Forelimb muscle (tissue), 1 donor: ENCODE results near the gene TSNAXIP1. TPM values are rescaled to one million over a fixed set of nuclear protein-coding genes. Genes with fewer than 3 reads are reported as not detected.

Experiments
- DNase-seq: peaks from one replicate; pipeline ENCODE4 v3.0.0-alpha.2; 2013; ENCODE audit warnings: low read depth
- polyA plus RNA-seq: library from polyadenylated mRNA; unstranded; fragments of 120-200 nt; gene quantifications from one replicate; pipeline ENCODE4 v1.2.1, GENCODE V29; 2013; ENCODE audit not compliant: insufficient read length

Gene TSNAXIP1, protein sequence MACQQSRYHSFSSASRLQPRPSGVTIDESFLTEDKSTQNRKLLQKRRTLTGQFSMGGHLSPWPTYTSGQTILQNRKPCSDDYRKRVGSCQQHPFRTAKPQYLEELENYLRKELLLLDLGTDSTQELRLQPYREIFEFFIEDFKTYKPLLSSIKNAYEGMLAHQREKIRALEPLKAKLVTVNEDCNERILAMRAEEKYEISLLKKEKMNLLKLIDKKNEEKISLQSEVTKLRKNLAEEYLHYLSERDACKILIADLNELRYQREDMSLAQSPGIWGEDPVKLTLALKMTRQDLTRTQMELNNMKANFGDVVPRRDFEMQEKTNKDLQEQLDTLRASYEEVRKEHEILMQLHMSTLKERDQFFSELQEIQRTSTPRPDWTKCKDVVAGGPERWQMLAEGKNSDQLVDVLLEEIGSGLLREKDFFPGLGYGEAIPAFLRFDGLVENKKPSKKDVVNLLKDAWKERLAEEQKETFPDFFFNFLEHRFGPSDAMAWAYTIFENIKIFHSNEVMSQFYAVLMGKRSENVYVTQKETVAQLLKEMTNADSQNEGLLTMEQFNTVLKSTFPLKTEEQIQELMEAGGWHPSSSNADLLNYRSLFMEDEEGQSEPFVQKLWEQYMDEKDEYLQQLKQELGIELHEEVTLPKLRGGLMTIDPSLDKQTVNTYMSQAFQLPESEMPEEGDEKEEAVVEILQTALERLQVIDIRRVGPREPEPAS
- 1.4 TPM for polyA plus RNA-seq

DNA sequence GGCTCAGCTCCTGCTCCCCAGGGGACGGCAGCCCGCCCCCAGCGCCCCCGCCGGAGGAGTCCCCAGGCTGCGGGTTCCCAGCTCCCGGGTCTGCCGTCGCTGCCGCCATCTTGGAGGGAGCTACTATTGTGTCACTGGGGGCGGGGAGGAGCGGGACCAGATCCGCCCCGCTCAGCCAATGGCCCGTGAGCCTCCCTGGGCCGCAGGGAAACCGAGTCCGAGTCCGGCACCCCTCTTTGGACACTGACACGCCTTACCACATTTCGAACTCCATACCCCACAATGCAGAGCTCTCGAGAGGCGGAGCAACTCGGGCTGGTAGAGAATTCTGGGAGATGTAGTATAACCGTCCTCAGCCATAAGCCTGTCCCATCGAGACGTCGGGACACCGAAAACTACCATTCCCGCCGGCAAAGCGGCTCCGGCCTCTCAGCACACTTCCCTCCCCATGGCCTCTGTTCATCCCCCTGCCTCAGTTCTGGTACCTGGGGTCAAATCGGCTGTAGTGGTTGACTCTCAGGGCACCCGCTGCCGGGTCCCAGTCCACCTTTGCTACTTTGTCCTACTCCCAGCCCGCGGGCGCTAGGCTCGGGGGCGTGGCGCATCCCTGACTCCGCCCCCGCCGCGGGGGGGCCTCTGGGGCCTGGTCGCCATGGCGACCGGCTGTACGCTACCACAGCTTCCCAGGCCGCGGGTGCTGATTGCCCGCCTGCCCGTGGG, at the start of gene TSNAXIP1, which contains the start of gene RANBP10:
TSS of gene TSNAXIP1 (plus strand) at position 462 of the 720 bp plus-strand sequence. CDS start 261 bp downstream, outside the sequence.
TSS of gene RANBP10 (minus strand) at position 133 of the 720 bp plus-strand sequence. CDS start at position 109, 24 bp downstream.
- DNase-seq: peak; percentile 99

DNA sequence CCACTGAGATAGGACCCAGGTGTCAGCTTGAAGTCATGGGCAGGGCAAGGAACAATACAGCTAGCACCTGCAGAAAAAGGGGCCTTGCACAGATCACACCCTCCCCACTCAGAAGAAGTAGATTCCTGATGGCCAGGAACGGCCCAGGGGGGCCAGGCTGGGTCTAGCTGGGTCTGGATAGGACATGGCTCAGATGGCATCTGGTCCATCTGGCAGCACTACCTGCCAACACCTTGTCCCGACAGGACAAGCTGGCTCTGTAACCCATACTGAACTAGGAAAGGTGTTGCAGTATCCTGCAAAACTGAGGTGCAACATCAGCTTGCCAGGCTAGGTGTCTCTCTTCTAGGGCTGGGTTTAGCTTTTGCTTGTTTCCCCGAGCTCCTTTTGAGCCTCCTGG, 48.7 kb upstream of the TSNAXIP1 start:
- DNase-seq: no peak

DNA sequence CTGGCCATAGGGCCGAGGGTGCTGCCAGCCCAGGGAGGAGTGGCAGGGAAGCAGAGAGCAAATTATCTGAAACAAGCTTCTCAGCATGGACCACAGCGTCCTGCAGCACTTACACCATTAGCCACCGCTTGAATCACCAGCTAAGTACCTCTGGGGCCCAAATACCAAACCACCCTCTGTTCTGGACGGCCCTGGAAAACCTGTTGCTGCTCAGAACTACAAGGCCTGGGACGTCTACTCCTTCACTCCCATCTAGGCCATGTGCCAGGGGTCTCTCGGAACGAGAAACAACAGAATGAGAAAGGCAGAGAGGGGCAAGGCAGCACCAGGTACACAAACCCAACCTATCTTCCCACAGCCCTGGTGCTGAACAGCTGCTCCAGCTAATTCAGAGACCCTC, 47.7 kb upstream of the TSNAXIP1 start:
- DNase-seq: no peak

DNA sequence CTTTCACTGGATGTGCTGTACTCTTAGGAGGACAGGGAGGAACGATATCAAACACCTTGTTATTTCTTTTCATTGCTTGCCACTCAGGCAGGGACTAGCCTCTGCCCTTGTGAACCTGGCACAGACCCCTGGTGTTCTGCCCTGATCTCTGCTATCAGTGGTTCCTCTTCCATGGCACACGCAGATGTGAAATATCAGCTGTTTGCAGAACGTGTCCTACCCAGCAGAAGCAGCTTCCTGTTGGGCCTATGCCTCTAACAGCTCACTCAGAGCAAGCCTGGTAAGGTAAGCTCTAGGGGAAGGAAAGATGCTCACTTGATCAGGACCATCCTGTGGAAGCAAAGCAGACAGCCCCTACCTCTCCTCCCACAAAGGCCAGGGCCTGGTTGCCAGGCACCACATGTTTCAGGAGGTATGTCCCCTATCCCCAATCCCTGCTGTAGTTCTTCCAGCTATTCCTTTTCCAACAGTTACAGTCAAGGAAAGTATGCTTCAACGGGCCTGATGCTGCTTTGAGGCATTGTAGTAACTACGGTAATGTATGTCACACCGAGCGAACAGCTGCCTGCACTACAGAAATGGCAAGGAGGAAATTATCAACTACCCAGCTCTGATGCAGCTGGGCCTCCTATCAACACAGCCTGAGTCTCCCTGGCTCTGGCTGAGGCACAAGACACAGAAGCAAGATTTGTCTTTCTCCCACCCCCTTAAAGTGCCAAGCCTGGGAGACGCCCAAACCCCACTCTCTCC, 46.3 kb upstream of the TSNAXIP1 start:
- no peak for DNase-seq

DNA sequence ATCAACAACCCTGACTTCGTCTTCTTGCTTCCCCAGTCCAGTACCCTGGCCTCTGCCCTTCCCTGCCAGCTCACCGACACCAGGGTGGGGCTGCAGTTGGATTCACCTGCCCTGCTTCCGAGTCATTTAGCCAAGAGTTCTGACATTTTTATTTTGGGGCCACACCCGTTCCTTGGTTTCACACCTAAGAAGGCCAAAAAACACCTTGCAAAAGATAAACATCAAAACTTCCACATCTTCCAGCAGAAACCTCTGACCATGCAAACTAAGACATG, 45.8 kb upstream of the TSNAXIP1 start:
- no peak for DNase-seq

DNA sequence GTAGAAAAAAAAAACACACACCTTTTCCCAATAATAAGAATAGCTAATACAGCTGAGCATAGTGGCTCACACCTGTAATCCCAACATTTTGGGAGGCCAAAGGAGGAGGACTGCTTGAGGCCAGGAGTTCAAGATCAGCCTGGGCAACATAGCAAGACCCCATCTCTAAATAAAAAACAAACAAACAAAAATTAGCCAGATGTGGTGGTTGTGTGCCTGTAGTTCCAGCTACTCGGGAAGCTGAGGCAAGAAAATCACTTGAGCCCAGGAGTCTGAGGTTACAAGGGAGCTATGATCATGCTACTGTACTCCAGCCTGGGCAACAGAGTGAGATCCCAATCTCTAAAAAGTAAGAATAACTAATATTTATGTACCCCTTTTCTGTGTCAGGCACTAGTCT, 44.8 kb upstream of the TSNAXIP1 start:
- no peak for DNase-seq

DNA sequence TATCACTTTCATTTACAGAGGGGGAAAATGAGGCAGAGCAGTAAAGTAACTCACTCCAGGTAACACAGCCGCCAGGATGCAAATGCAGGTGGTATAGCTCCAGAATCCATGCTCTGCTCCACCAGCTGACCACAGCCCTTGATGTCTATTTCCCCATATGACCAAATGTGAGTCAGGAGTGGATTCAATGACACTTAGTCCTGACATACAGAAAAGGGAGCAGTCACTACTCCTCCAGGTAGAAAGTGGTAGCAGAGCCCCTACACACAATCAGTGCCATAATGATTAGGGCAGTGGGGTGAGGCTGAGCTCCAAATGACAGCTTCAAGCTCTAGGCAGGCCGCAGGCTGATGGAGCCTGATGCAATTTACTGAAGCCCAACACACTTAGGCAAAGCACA, 44.3 kb upstream of the TSNAXIP1 start:
- DNase-seq: no peak

DNA sequence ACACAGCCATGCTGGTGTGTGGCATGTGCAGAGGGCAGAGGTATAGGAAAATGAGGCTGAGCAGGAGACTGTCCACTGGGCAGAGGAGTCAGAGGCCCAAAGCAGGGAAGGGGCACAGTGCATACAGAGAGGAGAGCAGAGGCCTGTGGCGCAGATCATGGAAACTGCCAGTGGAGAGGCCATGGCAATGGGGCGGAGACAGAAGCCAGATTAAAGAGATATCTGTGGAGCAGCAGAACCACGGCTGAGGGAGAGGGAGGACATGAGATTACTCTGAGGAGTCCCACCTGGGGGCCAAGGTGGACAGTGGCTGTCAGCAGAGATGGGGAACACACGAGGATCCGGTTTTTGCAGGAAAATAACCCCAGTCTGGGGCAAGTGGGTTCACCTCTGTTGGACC, 43.6 kb upstream of the TSNAXIP1 start:
- no peak for DNase-seq

DNA sequence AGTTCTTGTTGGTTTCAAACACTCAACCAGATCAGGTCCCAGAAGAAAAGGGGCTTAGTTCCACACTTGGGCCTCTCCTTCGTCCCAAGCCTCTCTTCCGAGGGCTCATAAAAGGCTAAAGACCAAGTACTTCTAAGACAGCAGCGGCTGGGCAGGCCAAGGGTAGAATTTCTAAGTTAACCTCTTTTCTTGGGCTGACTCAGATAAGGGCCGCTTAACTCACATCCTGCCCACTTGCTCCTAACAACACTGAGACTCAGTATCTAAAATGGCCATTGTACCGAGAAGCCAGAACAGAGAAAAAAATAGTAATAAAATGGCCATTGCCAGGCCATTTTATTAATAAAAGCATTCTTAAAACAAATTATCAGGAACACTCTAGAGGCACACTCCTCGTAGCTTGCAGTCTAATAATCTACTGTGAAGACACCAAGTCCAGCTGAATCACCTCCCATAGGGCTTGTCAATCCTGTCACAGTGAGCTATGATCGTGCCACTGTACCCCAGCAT, 42.5 kb upstream of the TSNAXIP1 start:
- DNase-seq: no peak

DNA sequence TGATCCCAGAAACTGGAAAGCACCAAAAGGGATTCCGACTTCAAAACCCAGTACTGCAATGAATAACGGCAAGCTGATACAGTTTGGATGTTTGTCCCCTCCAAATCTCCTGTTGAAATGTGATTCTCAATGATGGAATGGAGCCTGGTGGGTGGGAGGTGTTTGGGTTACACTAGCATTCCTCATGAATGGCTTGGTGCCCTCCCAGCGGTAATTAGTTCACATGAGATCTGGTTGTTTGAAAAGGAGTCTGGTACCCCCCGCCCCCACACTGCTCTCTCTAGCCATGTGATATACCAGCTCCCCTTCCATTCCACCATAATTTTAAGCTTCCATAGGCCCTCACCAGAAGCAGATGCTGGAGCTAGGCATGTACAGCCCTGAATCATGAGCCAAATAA, 40.4 kb upstream of the TSNAXIP1 start:
- DNase-seq: no peak

DNA sequence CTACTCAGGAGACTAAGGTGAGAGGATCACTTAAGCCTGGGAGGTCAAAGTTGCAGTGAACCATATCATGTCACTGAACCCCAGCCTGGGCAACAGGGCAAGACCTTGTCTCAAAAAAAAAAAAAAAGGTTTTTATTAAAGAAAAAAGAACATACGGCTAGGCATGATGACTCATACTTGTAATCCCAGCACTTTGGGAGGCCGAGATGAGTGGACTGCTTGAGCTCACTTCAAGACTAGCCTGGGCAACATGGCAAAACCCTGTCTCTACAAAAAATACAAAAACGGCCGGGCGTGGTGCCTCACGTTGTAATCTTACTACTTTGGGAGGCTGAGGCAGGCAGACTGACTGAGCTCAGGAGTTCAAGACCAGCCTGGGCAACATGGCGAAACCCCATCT, 38.7 kb upstream of the TSNAXIP1 start:
- DNase-seq: no peak

DNA sequence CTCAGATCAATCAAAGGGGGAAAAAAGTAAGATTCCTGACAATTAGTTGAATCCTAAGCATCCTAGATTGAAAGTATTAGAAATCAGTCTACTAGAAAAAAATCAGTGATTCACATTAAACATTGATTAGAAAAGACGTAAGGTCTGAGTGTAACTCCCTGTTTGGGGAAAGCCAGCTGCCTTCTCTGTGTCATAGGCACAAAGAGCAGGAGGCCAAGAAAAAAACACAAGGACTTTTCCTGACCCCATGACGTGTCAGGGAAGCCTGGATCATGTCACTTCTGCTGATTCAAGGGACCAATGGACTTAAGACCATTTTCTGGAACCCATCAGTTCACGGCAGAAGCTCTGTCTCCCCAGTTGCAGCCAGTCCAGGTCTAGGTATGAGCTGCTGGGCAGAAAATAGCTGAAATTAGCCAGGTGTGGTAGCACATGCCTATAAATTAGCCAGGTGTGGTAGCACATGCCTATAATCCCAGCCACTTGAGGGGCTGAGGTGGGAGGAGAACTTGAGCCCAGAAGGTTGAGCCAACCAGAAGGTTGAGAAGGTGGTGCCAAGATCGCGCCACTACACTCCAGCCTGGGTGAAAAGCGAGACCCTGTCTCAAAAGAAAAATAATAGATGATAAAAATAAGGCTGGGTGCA, 36.2 kb upstream of the TSNAXIP1 start:
- no peak for DNase-seq

DNA sequence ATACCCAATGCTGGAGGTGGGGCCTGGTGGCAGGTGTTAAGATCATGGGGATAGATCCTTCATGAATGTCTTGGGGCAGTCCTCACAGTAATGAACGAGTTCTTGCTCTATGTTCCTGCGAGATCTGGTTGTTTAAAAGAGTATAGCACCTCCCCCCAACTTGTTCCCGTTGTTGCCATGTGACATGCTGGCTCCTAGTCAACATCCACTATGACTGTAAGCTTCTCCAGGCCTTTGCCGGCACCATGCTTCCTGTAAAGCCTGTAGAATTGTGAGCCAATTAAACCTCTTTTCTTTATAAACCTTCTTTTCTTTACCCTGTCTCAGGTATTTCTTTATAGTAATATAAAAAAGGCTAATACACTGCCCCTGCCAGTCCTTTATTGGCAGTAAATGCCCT, 33.6 kb upstream of the TSNAXIP1 start:
- no peak for DNase-seq

DNA sequence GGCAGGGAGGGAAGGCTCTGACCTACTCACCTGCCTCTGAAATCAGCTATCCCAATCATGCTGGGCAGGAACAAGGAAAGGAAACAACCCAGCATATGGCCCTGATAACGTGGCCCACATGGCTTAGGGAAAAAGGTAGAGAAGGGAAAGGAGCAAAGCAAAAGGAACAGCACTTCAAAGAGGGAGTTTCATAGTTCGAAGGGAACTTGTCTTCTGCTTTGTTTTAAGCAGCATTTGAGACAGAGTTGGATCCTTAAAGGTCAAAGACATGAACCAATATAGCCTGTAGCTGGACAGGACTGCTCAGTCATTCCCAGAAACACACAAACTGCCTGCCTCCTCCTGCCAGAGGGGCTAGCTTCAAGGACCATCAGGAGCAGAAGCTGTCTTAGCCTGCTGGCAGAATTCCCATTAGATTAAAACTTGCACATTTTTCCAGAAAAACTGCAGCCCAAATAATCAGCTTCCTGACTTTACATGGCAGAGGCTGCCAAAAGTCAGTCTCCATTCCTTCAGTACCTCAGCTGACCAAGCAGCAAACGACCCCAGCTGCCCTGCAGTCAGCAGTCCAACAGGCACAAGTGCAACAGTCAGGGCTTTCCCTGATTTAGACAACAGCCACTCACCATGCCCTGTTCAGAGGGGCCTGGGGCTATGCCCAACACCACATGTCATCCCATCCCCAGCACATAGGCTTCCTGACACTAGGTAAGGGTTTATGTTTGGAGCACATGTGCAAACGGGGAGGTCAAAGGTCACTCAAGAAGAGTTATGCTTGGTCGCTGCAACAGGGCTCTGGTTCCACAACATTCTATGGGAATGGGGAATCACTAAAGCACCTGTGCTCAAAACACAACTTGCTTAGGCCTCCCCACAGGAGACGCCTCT, 32.9 kb upstream of the TSNAXIP1 start:
- no peak for DNase-seq

DNA sequence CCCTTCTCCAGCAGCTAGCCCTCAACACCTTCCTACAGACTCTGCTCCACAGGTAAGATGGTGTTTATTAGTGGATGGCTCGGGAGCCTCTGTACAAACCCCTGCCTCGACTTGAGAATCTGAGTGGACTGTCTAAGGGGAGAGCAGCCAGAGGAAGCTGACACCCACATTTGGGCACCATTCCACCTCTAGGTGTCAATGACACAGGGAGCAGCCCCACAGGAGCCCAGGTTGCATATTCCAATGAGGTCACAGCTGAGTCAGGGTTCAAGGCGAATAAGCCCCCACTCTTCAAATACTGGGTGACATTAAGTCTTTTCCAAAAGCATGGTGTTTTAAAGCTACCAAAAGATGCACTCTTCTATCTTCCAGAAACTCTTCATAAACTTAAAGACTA, 32.2 kb upstream of the TSNAXIP1 start:
- DNase-seq: no peak

DNA sequence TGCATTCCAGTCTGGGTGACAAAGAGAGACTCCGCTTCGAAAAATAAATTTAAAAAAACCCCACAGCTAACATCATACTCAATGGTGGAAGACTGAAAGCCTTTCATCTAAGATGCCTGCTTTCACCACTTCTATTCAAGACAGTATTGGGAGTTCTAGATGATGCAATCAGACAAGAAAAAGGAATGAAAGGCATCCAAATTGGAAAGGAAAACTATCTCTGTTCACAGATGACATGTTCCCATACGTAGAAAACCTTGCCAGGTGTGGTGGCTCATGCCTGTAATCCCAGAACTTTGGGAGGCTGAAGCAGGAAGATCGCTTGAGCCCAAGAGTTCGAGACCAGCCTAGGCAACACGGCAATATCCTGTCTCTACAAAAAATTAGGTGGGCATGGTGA, 31.4 kb upstream of the TSNAXIP1 start:
- DNase-seq: no peak

DNA sequence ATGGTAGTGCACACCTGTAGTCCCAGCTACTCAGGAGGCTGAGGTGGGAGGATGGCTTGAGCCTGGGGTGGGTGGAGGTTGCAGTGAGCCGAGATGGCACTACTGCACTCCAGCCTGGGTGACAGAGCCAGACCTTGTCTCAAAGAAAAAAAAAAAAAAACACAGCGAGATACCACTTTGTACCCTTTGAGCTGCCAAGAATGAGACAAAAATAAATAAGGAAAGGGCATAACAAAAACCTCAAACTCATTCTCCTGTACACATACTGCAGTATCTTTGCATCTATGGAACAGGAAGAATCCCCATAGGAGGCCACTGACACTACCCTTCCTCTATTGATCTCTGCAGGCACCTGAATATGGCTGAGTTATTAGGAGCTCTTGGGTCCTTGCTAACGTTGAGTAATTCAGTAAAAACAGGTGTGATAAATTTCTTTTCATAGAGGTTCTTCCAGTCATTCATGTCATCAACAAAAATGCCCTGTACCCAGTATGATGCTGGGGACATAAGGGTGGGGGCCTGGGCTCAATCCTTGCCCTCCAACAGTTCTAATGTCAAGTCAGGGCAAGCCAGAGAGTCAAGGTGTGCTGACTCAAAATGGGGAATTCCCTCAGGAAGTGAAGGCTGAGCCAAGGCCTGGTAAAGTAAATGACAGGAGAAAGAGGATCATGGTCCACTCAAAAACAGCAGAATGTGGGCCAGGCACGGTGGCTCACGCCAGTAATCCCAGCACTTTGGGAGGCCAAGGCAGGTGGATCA, 27.3 kb upstream of the TSNAXIP1 start:
- no peak for DNase-seq

DNA sequence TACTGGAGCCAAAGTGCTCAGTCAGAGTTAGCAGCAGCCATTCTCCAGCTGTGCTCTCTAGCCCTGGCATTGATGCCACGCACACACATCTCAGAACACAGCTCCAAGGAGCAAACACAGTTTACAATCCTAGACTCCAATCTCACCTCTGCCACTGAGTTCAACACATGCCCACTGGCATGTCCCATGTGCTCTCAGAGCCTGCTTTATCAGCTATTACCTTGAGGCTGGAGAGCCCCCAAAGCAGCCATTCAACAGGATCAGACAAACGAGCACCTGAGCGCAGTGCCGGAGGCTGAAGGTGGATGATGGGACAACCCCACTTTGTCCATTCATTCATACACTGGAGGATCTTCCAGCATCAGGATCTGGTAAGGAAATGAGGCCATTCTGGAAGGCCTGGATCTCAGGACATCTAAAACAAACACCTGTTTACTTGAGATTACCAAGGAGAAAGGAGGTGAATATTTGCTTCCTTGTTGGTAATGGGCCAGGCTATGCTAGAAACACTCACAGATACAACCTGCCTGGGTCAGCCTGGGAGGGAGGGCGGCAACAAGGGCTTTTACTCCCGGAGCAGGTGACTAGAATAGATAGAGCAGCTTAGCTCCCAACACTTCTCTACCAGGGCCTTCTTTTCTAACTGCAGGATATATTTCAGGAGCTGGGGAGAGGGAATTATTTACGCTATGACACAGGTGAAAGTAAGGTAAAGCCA, 25.7 kb upstream of the TSNAXIP1 start:
- DNase-seq: no peak

DNA sequence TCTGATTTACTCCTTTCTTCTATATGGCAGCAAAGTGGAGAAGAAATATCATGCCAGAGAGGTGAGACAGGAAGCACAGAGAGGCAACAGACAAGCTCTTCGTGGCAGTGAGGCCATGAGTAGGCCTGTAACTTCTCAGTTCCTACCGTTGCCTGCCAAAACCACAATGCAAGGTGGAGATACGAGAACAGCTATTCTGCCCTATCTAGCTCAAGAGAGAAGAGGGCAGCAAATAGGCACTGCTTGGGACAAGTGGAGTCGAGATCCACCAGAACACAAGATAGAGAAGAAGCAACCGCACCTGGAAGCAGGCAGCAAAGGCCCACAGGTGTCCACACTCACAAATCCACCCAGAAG, 25.1 kb upstream of the TSNAXIP1 start:
- no peak for DNase-seq
